ENCODE measurements around the gene CFAP161. TPM values are rescaled to one million over a fixed set of nuclear protein-coding genes. Genes with fewer than 3 reads are reported as not detected.

Gene CFAP161
- total RNA-seq, 1 donor from 2014 or later: 0.36 TPM

DNA sequence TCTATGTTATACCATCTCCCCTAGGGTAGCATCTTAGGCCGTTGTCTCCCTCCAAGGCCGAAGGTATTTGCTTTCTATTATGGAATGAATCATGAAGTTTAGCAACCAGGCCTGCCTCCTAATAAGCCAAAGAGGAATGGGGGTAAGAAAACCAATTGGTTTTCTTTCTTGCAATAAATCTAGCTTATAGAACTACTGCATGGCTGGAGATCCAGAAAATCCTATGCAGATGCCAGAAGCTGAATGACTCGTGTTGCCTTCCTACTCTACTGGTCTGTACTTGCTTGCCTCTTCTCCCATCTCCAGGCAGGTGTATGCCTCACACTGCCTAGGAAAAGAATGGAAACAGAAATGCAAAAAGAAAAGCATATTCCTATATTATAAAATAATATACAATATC lies 31.5 kb downstream of the CFAP161 start:
- Mint-ChIP-seq H3K27ac (no peak overlapping the region), H3K4me1 (ENCODE audit: unreplicated experiment) (peaks cover 6% of the 10 kb centered on the region)
- DNase-seq (ENCODE audit: extremely low spot score, unreplicated experiment): no peak

DNA sequence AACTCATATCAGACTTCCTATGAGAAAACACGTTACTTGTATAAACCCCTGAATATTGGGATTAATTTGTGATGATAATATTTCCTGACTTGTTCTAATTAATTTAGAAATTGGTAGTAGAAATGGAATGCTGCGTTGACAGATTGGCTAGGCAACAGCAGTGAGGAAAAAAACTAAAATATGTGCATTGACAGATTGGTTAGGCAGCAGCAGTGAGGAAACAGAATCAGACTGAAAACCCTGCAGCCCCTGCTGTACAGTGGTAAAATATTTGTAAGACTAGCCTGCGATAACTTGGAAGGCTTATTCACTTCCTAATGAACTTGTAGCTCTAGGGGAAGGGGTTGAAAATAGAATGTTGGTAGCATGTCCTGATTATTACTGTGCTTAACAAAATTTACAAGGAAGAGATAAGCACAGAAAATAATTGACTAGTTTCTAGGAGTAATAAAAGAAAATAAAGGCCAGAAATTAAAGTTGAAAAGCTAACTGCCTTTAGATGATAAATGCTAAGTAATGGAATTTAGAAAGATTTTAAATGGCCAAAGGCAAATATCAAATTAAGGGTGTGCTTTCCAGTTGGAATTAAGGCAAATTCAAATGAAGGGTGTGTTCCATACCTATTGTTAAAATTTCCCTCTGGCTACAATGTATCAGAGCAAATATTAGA lies 32.7 kb downstream of the CFAP161 start:
- Mint-ChIP-seq H3K9me3 (peaks cover 4% of the 10 kb centered on the region), H3K4me3 (peak overlapping the region; percentile 33), H3K27ac (peak overlapping the region; percentile 76), H3K36me3 (no peaks in the 10 kb centered on the region), H3K27me3 (peaks cover 21% of the 10 kb centered on the region), H3K4me1 (ENCODE audit: unreplicated experiment) (no peaks in the 10 kb centered on the region)
- TF ChIP-seq, protein P1, sequence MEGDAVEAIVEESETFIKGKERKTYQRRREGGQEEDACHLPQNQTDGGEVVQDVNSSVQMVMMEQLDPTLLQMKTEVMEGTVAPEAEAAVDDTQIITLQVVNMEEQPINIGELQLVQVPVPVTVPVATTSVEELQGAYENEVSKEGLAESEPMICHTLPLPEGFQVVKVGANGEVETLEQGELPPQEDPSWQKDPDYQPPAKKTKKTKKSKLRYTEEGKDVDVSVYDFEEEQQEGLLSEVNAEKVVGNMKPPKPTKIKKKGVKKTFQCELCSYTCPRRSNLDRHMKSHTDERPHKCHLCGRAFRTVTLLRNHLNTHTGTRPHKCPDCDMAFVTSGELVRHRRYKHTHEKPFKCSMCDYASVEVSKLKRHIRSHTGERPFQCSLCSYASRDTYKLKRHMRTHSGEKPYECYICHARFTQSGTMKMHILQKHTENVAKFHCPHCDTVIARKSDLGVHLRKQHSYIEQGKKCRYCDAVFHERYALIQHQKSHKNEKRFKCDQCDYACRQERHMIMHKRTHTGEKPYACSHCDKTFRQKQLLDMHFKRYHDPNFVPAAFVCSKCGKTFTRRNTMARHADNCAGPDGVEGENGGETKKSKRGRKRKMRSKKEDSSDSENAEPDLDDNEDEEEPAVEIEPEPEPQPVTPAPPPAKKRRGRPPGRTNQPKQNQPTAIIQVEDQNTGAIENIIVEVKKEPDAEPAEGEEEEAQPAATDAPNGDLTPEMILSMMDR (conservative IDR thresholded peaks at IDR 0.05): no peak
- no peak for DNase-seq (ENCODE audit: extremely low spot score, unreplicated experiment)

More for the DNA sequence above, 31.5 kb downstream of the CFAP161 start:
- peaks cover 24% of the 10 kb centered on the region for H3K27me3 Mint-ChIP-seq
- TF ChIP-seq, protein P1 (conservative IDR thresholded peaks at IDR 0.05): no peak
- peaks cover 4% of the 10 kb centered on the region for H3K9me3 Mint-ChIP-seq
- no peaks in the 10 kb centered on the region for H3K36me3 Mint-ChIP-seq
- H3K4me3 Mint-ChIP-seq: no peak overlapping the region

DNA sequence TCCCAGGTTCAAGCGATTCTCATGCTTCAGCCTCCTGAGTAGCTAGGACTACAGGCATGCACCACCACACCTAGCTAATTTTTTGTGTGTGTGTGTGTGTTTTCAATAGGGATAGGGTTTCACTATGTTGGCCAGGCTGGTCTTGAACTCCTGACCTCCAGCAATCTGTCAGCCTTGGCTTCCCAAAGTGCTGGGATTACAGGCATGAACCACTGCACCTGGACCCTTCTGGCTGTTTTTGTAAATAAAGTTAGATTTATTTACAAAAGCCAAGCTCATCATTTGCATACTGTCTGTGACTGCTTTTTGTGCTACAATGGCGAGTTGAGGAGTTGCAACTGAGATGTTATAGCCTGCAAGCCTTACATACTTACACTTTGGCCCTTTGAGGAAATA lies 34.1 kb downstream of the CFAP161 start:
- TF ChIP-seq, protein P1 (conservative IDR thresholded peaks at IDR 0.05): no peak
- no peaks in the 10 kb centered on the region for H3K4me1 Mint-ChIP-seq (ENCODE audit: unreplicated experiment)
- H3K27ac Mint-ChIP-seq: no peak overlapping the region
- no peak overlapping the region for H3K4me3 Mint-ChIP-seq
- H3K27me3 Mint-ChIP-seq: peaks cover 25% of the 10 kb centered on the region
- no peak for DNase-seq (ENCODE audit: extremely low spot score, unreplicated experiment)
- H3K36me3 Mint-ChIP-seq: no peaks in the 10 kb centered on the region
- H3K9me3 Mint-ChIP-seq: peaks cover 4% of the 10 kb centered on the region

DNA sequence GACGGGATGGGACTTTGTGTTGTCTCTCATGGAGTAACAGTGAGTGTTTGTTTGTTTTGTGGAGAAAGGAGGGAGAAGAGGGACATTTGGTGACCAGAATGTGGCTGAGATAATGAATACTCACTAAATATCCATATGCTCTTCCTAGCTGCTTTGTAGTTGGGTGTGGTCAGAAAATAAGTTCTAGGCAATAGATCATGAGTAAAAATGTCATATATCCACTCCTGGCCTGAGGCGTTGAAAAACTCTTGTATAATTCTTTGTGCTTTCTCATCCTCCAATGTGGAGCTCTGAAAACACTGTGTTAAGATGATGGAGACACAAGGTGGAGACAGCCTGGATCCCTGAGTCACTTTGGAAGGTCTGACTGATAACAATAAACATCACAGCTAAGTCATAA lies 34.6 kb downstream of the CFAP161 start:
- no peak for DNase-seq (ENCODE audit: extremely low spot score, unreplicated experiment)
- Mint-ChIP-seq H3K9me3 (peaks cover 4% of the 10 kb centered on the region), H3K4me1 (ENCODE audit: unreplicated experiment) (no peaks in the 10 kb centered on the region), H3K27ac (peak overlapping the region; percentile 3), H3K36me3 (no peaks in the 10 kb centered on the region), H3K27me3 (peaks cover 25% of the 10 kb centered on the region), H3K4me3 (no peak overlapping the region)
- TF ChIP-seq, protein P1 (conservative IDR thresholded peaks at IDR 0.05): no peak

DNA sequence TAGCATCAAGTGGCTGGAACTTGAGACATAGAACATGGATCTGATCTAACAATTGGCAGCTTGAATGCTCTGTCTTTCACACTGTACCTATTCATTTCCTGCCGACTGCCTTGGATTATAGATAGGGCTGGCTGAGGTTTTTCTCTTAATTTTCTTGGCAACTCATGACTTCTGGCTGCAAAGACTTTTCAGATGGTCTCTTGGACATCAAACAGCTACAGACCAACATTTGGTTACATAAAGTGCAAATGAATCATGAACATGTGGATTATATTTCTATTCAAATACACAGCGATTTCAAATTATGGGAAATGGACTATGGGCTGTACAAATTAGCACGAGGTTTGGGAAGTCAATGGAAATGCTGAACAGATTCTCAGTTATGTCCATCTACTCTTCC lies 36.4 kb downstream of the CFAP161 start:
- Mint-ChIP-seq H3K27me3 (peaks cover 21% of the 10 kb centered on the region), H3K4me1 (ENCODE audit: unreplicated experiment) (no peaks in the 10 kb centered on the region), H3K9me3 (peaks cover 4% of the 10 kb centered on the region), H3K36me3 (no peaks in the 10 kb centered on the region), H3K4me3 (no peak overlapping the region), H3K27ac (no peak overlapping the region)
- DNase-seq (ENCODE audit: extremely low spot score, unreplicated experiment): no peak
- TF ChIP-seq, protein P1 (conservative IDR thresholded peaks at IDR 0.05): no peak
